ENCODE data around the gene RFX7.

The RFX7 gene

DNA sequence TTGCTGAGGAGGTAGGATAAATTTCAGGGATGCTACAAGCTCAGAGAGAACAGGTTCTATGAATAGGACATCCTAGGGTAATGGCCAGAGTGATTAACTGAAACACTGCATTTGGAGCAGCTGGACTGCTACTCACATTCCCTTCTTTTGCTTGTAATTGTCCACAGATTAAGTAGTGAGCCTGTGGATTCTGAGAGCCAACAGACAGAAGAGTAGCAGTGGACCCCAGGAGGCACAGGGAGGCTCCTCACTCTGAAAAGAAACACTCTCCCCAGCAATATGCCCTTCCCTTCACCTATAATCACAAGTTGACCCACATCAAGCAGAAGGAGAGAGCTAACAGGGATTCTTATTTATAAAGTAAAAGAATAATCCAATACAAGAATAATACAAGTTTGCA lies 10.6 kb upstream of the RFX7 start:
- H3K4me1 ChIP-seq = peaks cover 8% of the 10 kb centered on the region; the same call in 1 of the 2 replicates
- no peak overlapping the region for H3K4me3 ChIP-seq
- H3K9ac ChIP-seq = no peak overlapping the region
- H3K9me3 ChIP-seq = peaks cover 7% of the 10 kb centered on the region; the same call in 1 of the 2 replicates
- H3K27ac ChIP-seq = no peak overlapping the region
- no peaks in the 10 kb centered on the region for H3K36me3 ChIP-seq
- H3K27me3 ChIP-seq = no peaks in the 10 kb centered on the region
- no peaks in the 10 kb centered on the region for H4K20me1 ChIP-seq
- TF ChIP-seq Cebpa-rat (IDR thresholded peaks at IDR 0.05) = no peak
- no peak overlapping the region for H3K4me2 ChIP-seq

- no peak for TF ChIP-seq Cebpa-rat (IDR thresholded peaks at IDR 0.05)
- no peaks in the 10 kb centered on the region for H3K27me3 ChIP-seq
- no peaks in the 10 kb centered on the region for H3K9me3 ChIP-seq
- no peak overlapping the region for H3K4me3 ChIP-seq
- no peak overlapping the region for H3K27ac ChIP-seq
- peaks cover 8% of the 10 kb centered on the region; the same call in 1 of the 2 replicates for H3K4me1 ChIP-seq
- no peak overlapping the region for H3K9ac ChIP-seq
- H3K36me3 ChIP-seq = no peaks in the 10 kb centered on the region
- no peak overlapping the region for H3K4me2 ChIP-seq
- H4K20me1 ChIP-seq = no peaks in the 10 kb centered on the region
Measured at GRCh38 chr15:56252386-56252785, 8.7 kb upstream of the RFX7 start.

- Histone ChIP-seq H3K4me3 (no peak overlapping the region), H3K9ac (no peak overlapping the region), H4K20me1 (no peaks in the 10 kb centered on the region), H3K27me3 (no peaks in the 10 kb centered on the region), H3K4me2 (no peak overlapping the region), H3K9me3 (no peaks in the 10 kb centered on the region), H3K4me1 (peaks cover 8% of the 10 kb centered on the region; the same call in 1 of the 2 replicates), H3K27ac (no peak overlapping the region), H3K36me3 (no peaks in the 10 kb centered on the region)
- no peak for TF ChIP-seq Cebpa-rat (IDR thresholded peaks at IDR 0.05)
Measured at GRCh38 chr15:56251315-56252095, 7.8 kb upstream of the RFX7 start.

DNA sequence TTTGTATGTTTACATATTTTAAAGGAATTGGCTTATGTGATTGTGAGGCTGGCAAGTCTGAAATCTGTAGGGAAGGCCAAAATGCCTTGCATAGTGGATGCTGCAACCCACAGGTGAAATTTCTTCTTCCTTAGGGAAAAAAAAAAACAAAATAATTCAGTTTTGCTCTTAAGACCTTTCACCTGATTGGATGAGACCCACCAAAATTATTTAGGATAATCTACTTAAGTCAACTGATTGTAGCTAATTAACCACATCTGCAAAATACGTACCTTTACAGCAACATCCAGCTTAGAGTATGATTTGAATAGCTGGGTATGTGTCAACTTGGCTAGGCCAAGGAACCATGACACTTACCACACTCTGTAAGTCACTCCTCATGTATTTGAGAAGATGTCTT lies 6.9 kb upstream of the RFX7 start:
- no peaks in the 10 kb centered on the region for H4K20me1 ChIP-seq
- no peaks in the 10 kb centered on the region for H3K36me3 ChIP-seq
- no peak overlapping the region for H3K4me3 ChIP-seq
- no peaks in the 10 kb centered on the region for H3K9me3 ChIP-seq
- H3K27me3 ChIP-seq = no peaks in the 10 kb centered on the region
- H3K27ac ChIP-seq = no peak overlapping the region
- no peak overlapping the region for H3K9ac ChIP-seq
- TF ChIP-seq Cebpa-rat (IDR thresholded peaks at IDR 0.05) = no peak
- no peak overlapping the region for H3K4me2 ChIP-seq
- peaks cover 10% of the 10 kb centered on the region for H3K4me1 ChIP-seq

GRCh38 chr15:56249092-56249491 lies 5.4 kb upstream of the RFX7 start:
- Histone ChIP-seq H3K36me3 (no peaks in the 10 kb centered on the region), H3K9me3 (no peaks in the 10 kb centered on the region), H3K27ac (no peak overlapping the region), H3K4me3 (no peak overlapping the region), H3K4me2 (no peak overlapping the region), H3K4me1 (peaks cover 21% of the 10 kb centered on the region), H3K27me3 (no peaks in the 10 kb centered on the region), H4K20me1 (no peaks in the 10 kb centered on the region), H3K9ac (no peak overlapping the region)
- TF ChIP-seq Cebpa-rat (IDR thresholded peaks at IDR 0.05) = no peak

GRCh38 chr15:56248311-56248992 lies 4.8 kb upstream of the RFX7 start:
- H3K4me3 ChIP-seq = no peak overlapping the region
- H3K4me1 ChIP-seq = peaks cover 21% of the 10 kb centered on the region
- H3K9ac ChIP-seq = no peak overlapping the region
- no peak overlapping the region for H3K27ac ChIP-seq
- H3K36me3 ChIP-seq = no peaks in the 10 kb centered on the region
- TF ChIP-seq Cebpa-rat (IDR thresholded peaks at IDR 0.05) = no peak
- H3K9me3 ChIP-seq = no peaks in the 10 kb centered on the region
- no peaks in the 10 kb centered on the region for H3K27me3 ChIP-seq
- no peak overlapping the region for H3K4me2 ChIP-seq
- no peaks in the 10 kb centered on the region for H4K20me1 ChIP-seq

- Histone ChIP-seq H3K27ac (no peak overlapping the region), H3K27me3 (no peaks in the 10 kb centered on the region), H3K36me3 (no peaks in the 10 kb centered on the region), H3K4me1 (peaks cover 16% of the 10 kb centered on the region), H3K4me2 (no peak overlapping the region), H4K20me1 (peaks cover under 1% of the 10 kb centered on the region; the same call in 1 of the 2 replicates), H3K9me3 (no peaks in the 10 kb centered on the region), H3K9ac (no peak overlapping the region), H3K4me3 (no peak overlapping the region)
- TF ChIP-seq Cebpa-rat (IDR thresholded peaks at IDR 0.05) = no peak
Measured at GRCh38 chr15:56247266-56247665, 3.6 kb upstream of the RFX7 start.

DNA sequence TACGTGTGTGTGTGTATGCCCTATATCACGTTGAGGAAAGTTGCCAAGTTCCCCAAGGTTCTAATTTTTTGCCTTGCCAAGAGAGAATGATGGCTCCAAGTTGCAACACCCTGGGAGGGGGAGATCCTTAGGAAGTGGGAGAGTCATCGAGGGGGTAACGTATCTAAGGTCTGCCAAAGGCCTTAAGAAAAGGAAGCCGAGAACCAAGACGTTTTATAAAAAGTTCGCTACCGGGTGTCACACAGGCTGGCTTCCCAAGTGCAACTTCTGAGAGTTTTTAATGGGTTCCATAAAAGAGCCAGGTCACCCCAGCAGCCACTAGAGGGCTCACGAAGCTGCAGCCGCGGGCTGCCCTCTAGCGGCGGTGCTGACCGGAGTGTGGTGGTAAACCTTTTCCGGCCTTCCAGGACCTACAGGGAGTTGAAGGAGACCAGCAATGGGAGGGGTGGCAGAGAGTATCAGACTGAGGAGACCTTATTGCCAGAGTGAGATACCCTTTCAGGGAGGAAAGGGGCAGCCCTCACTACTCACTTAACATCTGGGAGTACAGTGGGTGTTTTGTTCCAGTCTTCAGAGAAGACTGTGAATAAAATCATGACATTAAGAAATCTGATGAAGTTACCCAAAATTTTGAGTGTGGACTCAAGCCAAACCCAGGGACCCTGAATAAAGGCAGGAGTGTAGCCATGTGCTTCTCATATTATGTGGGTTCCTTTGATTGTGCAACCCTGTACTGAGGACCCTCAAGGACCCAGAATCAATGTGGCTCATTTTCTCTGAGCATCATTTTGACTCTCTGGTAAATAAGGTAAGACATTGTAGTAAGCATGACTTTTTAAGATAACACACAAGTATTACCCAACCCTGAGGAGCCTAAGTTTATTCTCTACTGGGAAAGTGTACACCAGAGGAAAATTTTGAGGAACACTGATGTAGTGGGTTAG lies 2.5 kb upstream of the RFX7 start:
- Histone ChIP-seq H3K9ac (peak overlapping the region; percentile 43; the same call in 1 of the 2 replicates), H3K27ac (peak overlapping the region; percentile 18; the same call in 1 of the 2 replicates), H4K20me1 (peaks cover 11% of the 10 kb centered on the region; the same call in 1 of the 2 replicates), H3K9me3 (no peaks in the 10 kb centered on the region), H3K27me3 (no peaks in the 10 kb centered on the region), H3K4me1 (peaks cover 20% of the 10 kb centered on the region), H3K4me2 (peak overlapping the region; percentile 93), H3K4me3 (peak overlapping the region; percentile 90), H3K36me3 (no peaks in the 10 kb centered on the region)
- no peak for TF ChIP-seq Cebpa-rat (IDR thresholded peaks at IDR 0.05)

DNA sequence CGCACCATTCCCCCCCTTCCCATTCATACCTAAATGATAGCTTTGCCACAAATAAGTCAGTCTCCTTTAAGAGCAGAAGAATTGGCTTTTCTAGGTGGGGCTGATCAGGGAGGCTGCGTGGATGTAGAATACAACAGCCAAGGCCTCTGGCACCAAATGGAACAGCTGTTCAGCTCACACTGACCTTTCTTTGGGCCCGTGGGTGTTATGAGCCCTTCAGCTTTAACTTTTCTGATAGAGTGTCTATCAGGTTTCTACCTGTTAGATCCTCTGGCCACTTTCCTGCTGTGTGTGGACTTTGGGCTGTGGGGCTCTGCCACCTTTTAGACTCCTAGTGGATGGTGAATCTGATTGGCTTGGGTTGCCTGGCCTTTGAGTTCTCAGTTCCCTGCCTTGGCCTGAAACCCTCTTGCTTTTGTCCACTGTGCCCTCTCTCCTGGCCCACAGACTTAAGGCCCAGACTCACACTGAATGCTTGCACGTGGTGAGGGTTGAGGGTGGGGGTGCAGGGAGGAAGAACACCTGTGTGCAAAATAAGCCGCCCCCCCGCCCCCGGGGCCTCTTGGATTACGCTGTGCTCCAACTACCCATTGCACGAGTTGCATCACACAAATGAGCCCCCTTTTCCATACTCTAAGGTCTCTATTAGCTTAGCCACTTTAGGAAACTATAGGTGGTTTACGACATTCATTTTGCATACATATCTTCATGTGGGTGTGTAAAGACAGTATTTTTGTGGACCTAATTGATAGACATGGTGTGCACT lies 1.3 kb upstream of the RFX7 start:
- peaks cover 23% of the 10 kb centered on the region for H3K4me1 ChIP-seq
- TF ChIP-seq Cebpa-rat (IDR thresholded peaks at IDR 0.05) = no peak
- H3K9me3 ChIP-seq = no peaks in the 10 kb centered on the region
- peaks cover 13% of the 10 kb centered on the region; the same call in 1 of the 2 replicates for H4K20me1 ChIP-seq
- H3K9ac ChIP-seq = peak overlapping the region; percentile 58
- peak overlapping the region; percentile 93 for H3K4me2 ChIP-seq
- no peaks in the 10 kb centered on the region for H3K36me3 ChIP-seq
- H3K27me3 ChIP-seq = no peaks in the 10 kb centered on the region
- peak overlapping the region; percentile 97 for H3K27ac ChIP-seq
- H3K4me3 ChIP-seq = peak overlapping the region; percentile 90
